Testis (tissue), 2 donors: ENCODE data around the gene PSMA7.

ENCODE experiments used
- CTCF ChIP-seq, 3 experiments: fragments of 450-650 bp in 2 of 3; fragments of 200-600 bp in 1 of 3; sonication (generic) in 1 of 3; IDR thresholded peaks; one replicate each; pipeline ENCODE4 v1.5.1; 2016 to 2019; ENCODE audit warnings: antibody characterized with exemption in 3 of 3, mild to moderate bottlenecking in 2 of 3, moderate library complexity in 1 of 3
- POLR2A ChIP-seq: fragments of 450-650 bp; IDR thresholded peaks from one replicate; pipeline ENCODE4 v1.6.1; 2017; ENCODE audit warnings: antibody characterized with exemption, mild to moderate bottlenecking, moderate library complexity

GRCh38 chr20:62147528-62147927, 4.3 kb upstream of the PSMA7 start:
- TF ChIP-seq POLR2A (no peak), CTCF (IDR thresholded peaks at IDR 0.05) (no peak)
